Renal cortical epithelial cell (primary cell): ENCODE measurements around the gene PATE4. TPM values are rescaled to one million over a fixed set of nuclear protein-coding genes. Genes with fewer than 3 reads are reported as not detected.
A peak's percentile ranks its signal among the peaks of the same experiment; 100 is the strongest.
"Not testable (repeated sequence)": the region's sequence is repeated elsewhere in the genome, so short reads cannot be mapped to it uniquely, and the experiment has no call there.

ENCODE experiments used
- DNase-seq: peaks from one replicate; pipeline ENCODE4 v3.0.0-alpha.2; 2011; ENCODE audit warnings: low read depth
- total RNA-seq: library from RNA; depleted of rRNA; stranded (reverse); fragments of >200 nt; gene quantifications from 2 replicates; pipeline ENCODE4 v1.2.3, GENCODE V29; 2014

PATE4 gene
- not detected in 2 replicates for total RNA-seq

GRCh38 chr11:125833016-125833415 lies at the start of gene PATE4:
PATE4 (plus strand) TSS chr11:125833316; CDS start chr11:125833360, 44 bp downstream.
- DNase-seq: no peak

GRCh38 chr11:125784678-125785077 lies 48.4 kb upstream of the PATE4 start:
- DNase-seq: no peak

- no peak for DNase-seq
Measured at GRCh38 chr11:125787827-125788226, 45.3 kb upstream of the PATE4 start, which contains the start of gene PATE3. PATE3 (plus strand) TSS chr11:125788127; CDS start chr11:125788152, 25 bp downstream.

- DNase-seq: no peak
Measured at GRCh38 chr11:125790825-125791224, 42.3 kb upstream of the PATE4 start.

GRCh38 chr11:125797641-125798040 lies 35.5 kb upstream of the PATE4 start:
- DNase-seq: no peak

GRCh38 chr11:125799808-125800207 lies 33.3 kb upstream of the PATE4 start:
- no peak for DNase-seq

- no peak for DNase-seq
Measured at GRCh38 chr11:125802387-125802786, 30.7 kb upstream of the PATE4 start.

GRCh38 chr11:125807909-125808308 lies 25.2 kb upstream of the PATE4 start:
- no peak for DNase-seq

- DNase-seq: no peak
Measured at GRCh38 chr11:125835748-125836147, 2.6 kb downstream of the PATE4 start.

- no peak for DNase-seq
Measured at GRCh38 chr11:125842321-125842948, 9.3 kb downstream of the PATE4 start.

- no peak for DNase-seq
Measured at GRCh38 chr11:125846188-125846587, 13.1 kb downstream of the PATE4 start.

GRCh38 chr11:125857670-125858069 lies 24.6 kb downstream of the PATE4 start:
- DNase-seq: not testable (repeated sequence)

- not testable (repeated sequence) for DNase-seq
Measured at GRCh38 chr11:125862786-125863185, 29.7 kb downstream of the PATE4 start.

- DNase-seq: not testable (repeated sequence)
Measured at GRCh38 chr11:125865354-125865753, 32.2 kb downstream of the PATE4 start.

- no peak for DNase-seq
Measured at GRCh38 chr11:125869521-125869920, 36.4 kb downstream of the PATE4 start.

GRCh38 chr11:125871391-125872137 lies 38.4 kb downstream of the PATE4 start:
- DNase-seq: no peak

GRCh38 chr11:125872138-125872491 lies 39.0 kb downstream of the PATE4 start:
- no peak for DNase-seq

GRCh38 chr11:125873881-125874555 lies 40.9 kb downstream of the PATE4 start:
- DNase-seq: no peak

- peak; percentile 61 for DNase-seq
Measured at GRCh38 chr11:125874556-125875124, 41.5 kb downstream of the PATE4 start.

GRCh38 chr11:125881291-125881690 lies 48.2 kb downstream of the PATE4 start:
- no peak for DNase-seq

- DNase-seq: no peak
Measured at GRCh38 chr11:125883375-125883774, 50.3 kb downstream of the PATE4 start.

GRCh38 chr11:125886997-125887372 lies 53.9 kb downstream of the PATE4 start:
- peak; percentile 25 for DNase-seq
